ENCODE measurements around the gene ADORA1. TPM values are rescaled to one million over a fixed set of nuclear protein-coding genes. Genes with fewer than 3 reads are reported as not detected.

The ADORA1 gene
- total and polyA plus RNA-seq, 2 donors (not counting 3 experiments of a cell fraction or from before 2014, with no cell fraction given): 0.15 TPM; not detected in 1

DNA sequence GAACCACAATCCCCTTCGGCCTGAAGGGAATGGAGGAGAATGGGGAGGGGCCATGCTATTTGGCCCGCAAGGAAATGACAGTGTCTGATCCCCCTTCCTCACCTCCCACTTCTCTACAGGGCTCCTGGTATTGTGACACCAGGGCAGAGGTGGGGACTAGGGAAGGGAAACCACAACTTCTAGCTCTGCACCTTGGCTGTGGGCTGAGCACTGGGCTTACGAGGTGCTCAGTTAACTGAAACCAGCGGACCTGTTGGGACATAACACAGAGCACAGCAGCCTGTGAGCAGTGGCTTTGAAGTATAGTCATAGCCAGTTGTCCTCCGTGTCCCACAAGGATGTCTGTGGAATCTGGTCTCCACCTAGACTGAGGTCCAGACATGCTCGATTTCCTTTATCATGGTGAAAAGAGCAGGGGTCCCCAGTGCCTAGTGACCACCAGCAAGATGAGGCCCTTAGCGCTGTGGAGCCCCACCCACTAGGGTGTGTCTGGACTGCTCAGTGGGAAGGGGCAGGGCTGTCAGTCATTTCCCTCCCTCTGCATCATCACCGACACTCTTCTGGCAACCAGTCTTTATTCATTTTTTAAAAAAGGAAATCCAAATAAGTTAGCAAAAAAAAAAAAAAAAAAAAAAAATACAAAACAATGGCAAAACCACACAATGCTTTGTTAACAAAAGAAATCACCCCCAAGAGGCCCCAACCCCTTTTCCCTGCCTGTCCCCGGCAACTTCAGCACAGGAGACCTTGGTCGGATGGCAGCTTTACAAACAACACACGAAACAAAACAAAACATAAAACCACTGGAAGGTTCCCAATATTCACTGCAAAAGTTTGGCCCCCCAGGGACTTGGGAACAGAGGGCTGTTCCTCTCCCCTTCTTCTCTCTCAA is 44.7 kb upstream of the ADORA1 start:
- no peak overlapping the region for H3K4me3 ChIP-seq (replicated peaks in 1 of 3; ENCODE audit: insufficient read depth in 1 of 3, low read depth in 1 of 3, low read length in 3 of 3)
- no peak overlapping the region for H3K9ac ChIP-seq (replicated peaks; ENCODE audit: extremely low read depth, insufficient read depth, low read length)
- no peak overlapping the region for H3K27ac ChIP-seq (ENCODE audit: insufficient read depth, low read depth, low read length)
- CTCF ChIA-PET: interaction anchor here (0.8 to 3.7 kb wide), 6 partner anchors 20 to 185 kb away, joined by 3 to 26 read pairs (median 8); no protein-coding TSS in a partner anchor
- BruUV-seq (replicated peaks): no TSS peak
- H3K79me2 ChIP-seq (ENCODE audit: control insufficient read depth, insufficient read depth, low read length): no peaks in the 10 kb centered on the region
- dilution Hi-C loops (cut with MboI; ENCODE audit: extremely low pct_ligation_motif_present, low sequenced_read_pairs): no loop called here
- no peak for TF ChIP-seq FOS (IDR thresholded peaks at IDR 0.05; ENCODE audit: borderline replicate concordance, insufficient read depth, low read length)
- TF ChIP-seq, protein P1, sequence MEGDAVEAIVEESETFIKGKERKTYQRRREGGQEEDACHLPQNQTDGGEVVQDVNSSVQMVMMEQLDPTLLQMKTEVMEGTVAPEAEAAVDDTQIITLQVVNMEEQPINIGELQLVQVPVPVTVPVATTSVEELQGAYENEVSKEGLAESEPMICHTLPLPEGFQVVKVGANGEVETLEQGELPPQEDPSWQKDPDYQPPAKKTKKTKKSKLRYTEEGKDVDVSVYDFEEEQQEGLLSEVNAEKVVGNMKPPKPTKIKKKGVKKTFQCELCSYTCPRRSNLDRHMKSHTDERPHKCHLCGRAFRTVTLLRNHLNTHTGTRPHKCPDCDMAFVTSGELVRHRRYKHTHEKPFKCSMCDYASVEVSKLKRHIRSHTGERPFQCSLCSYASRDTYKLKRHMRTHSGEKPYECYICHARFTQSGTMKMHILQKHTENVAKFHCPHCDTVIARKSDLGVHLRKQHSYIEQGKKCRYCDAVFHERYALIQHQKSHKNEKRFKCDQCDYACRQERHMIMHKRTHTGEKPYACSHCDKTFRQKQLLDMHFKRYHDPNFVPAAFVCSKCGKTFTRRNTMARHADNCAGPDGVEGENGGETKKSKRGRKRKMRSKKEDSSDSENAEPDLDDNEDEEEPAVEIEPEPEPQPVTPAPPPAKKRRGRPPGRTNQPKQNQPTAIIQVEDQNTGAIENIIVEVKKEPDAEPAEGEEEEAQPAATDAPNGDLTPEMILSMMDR (IDR thresholded peaks at IDR 0.05; ENCODE audit: extremely low read depth in 1 of 2, insufficient read depth in 1 of 2, low read depth in 1 of 2, low read length in 2 of 2): no peak
- TF ChIP-seq JUN (IDR thresholded peaks at IDR 0.05; ENCODE audit: borderline replicate concordance, insufficient read depth, insufficient read length, low read depth): no peak
- TF ChIP-seq EZH2 (IDR thresholded peaks at IDR 0.05; ENCODE audit: borderline replicate concordance, low read depth, low read length, severe bottlenecking): no peak
- no peak for TF ChIP-seq GATA2 (IDR thresholded peaks at IDR 0.05; ENCODE audit: insufficient read depth, insufficient read length, low read depth, low read length)
- no peaks in the 10 kb centered on the region for H3K9me3 ChIP-seq (replicated peaks; ENCODE audit: control insufficient read depth, insufficient read depth, low read length)
- no peaks in the 10 kb centered on the region for H4K20me1 ChIP-seq (replicated peaks; ENCODE audit: control insufficient read depth, extremely low read depth, insufficient read depth, low read length)
- no peak for FAIRE-seq
- DNase-seq (ENCODE audit: low read depth, low spot score): no peak
- no peak overlapping the region for H3K4me2 ChIP-seq (ENCODE audit: insufficient read depth, low read length)
- H3K9me1 ChIP-seq (replicated peaks; ENCODE audit: control insufficient read depth, extremely low read depth, insufficient read depth, low read length): no peaks in the 10 kb centered on the region
- H3K4me1 ChIP-seq (ENCODE audit: control insufficient read depth, extremely low read depth, insufficient read depth, low read length): no peaks in the 10 kb centered on the region
- H3K27me3 ChIP-seq (ENCODE audit: control insufficient read depth in 2 of 2, insufficient read depth in 2 of 2, low read length in 2 of 2): peaks cover 8 to 10% of the 10 kb centered on the region in 2 experiments
- POLR2A ChIA-PET: no interaction called here
- H2AFZ ChIP-seq (ENCODE audit: low read depth, low read length): no peak overlapping the region
- intact Hi-C loops (cut with micrococcal nuclease): no loop called here
- no peaks in the 10 kb centered on the region for H3K36me3 ChIP-seq (ENCODE audit: control insufficient read depth in 2 of 2, extremely low read depth in 1 of 2, insufficient read depth in 2 of 2, low read length in 2 of 2)
